Astrocyte (in vitro differentiated cells and primary cell): ENCODE data around the gene RABGAP1L. TPM values are rescaled to one million over a fixed set of nuclear protein-coding genes. Genes with fewer than 3 reads are reported as not detected.

ENCODE experiments used
- DNase-seq: peaks from one replicate; pipeline ENCODE4 v3.0.0-alpha.2; 2010; ENCODE audit warnings: low read depth
- FAIRE-seq: peaks from 2 replicates; lab custom pipeline; 2011; peaks lifted over from hg19 to GRCh38; lab: Jason Lieb, UNC
- H2AFZ ChIP-seq: 2 replicates; pipeline ENCODE4 v1.6.0; 2012; ENCODE audit warnings: low read depth, low read length, inconsistent platforms
- H3K27ac ChIP-seq: 2 replicates; pipeline ENCODE4 v1.5.1; 2011; ENCODE audit warnings: low read depth, low read length, inconsistent platforms
- H3K27me3 ChIP-seq: 2 replicates; pipeline ENCODE4 v1.6.0; 2011; ENCODE audit warnings: low read length, inconsistent platforms; ENCODE audit not compliant: insufficient read depth
- H3K36me3 ChIP-seq: 2 replicates; pipeline ENCODE4 v1.5.1; 2011; ENCODE audit warnings: low read length, inconsistent platforms; ENCODE audit not compliant: insufficient read depth
- H3K4me1 ChIP-seq: 2 replicates; pipeline ENCODE4 v1.5.1; 2011; ENCODE audit warnings: low read length, inconsistent platforms; ENCODE audit not compliant: insufficient read depth
- H3K4me2 ChIP-seq: 2 replicates; pipeline ENCODE4 v1.6.0; 2012; ENCODE audit warnings: low read length, inconsistent platforms
- H3K4me3 ChIP-seq: 2 replicates; pipeline ENCODE4 v1.5.1; 2011; ENCODE audit warnings: low read depth, mild to moderate bottlenecking, low read length, inconsistent platforms; ENCODE audit not compliant: insufficient read depth
- H3K79me2 ChIP-seq: 2 replicates; pipeline ENCODE4 v1.6.0; 2012; ENCODE audit warnings: mild to moderate bottlenecking, low read length, inconsistent platforms; ENCODE audit not compliant: insufficient read depth
- H3K9ac ChIP-seq: 2 replicates; pipeline ENCODE4 v1.6.0; 2012; ENCODE audit warnings: mild to moderate bottlenecking, low read length, inconsistent platforms
- H3K9me3 ChIP-seq: 2 replicates; pipeline ENCODE4 v1.5.1; 2012; ENCODE audit warnings: low read depth, mild to moderate bottlenecking, low read length, inconsistent platforms; ENCODE audit not compliant: insufficient read depth
- H4K20me1 ChIP-seq: 2 replicates; pipeline ENCODE4 v1.6.0; 2012; ENCODE audit warnings: low read length, inconsistent platforms; ENCODE audit not compliant: insufficient read depth
- H3K27ac Mint-ChIP-seq: one replicate; pipeline ENCODE4 v1.8.0; 2021; ENCODE audit warnings: mild to moderate bottlenecking, mixed read lengths; ENCODE audit not compliant: unreplicated experiment
- H3K27me3 Mint-ChIP-seq: one replicate; pipeline ENCODE4 v1.8.0; 2021; ENCODE audit warnings: low read depth, mixed read lengths; ENCODE audit not compliant: unreplicated experiment
- H3K36me3 Mint-ChIP-seq: one replicate; pipeline ENCODE4 v1.8.0; 2021; ENCODE audit warnings: low read depth, mixed read lengths; ENCODE audit not compliant: unreplicated experiment
- H3K4me1 Mint-ChIP-seq: one replicate; pipeline ENCODE4 v1.8.0; 2021; ENCODE audit warnings: low read depth, mixed read lengths; ENCODE audit not compliant: unreplicated experiment
- H3K4me3 Mint-ChIP-seq: one replicate; pipeline ENCODE4 v1.8.0; 2021; ENCODE audit warnings: mild to moderate bottlenecking, moderate library complexity, mixed read lengths; ENCODE audit not compliant: unreplicated experiment
- H3K9me3 Mint-ChIP-seq: one replicate; pipeline ENCODE4 v1.8.0; 2021; ENCODE audit warnings: mild to moderate bottlenecking, mixed read lengths; ENCODE audit not compliant: unreplicated experiment
- EZH2 ChIP-seq: IDR thresholded peaks from 2 replicates; pipeline ENCODE4 v1.6.1; 2012; ENCODE audit warnings: mild to moderate bottlenecking, low read length, inconsistent platforms; ENCODE audit not compliant: insufficient read depth
- total RNA-seq: library from RNA; stranded (reverse); gene quantifications from 2 replicates; pipeline ENCODE4 v1.2.1, GENCODE V29; 2021
- TF ChIP-seq, protein P1 (sequence below): IDR thresholded peaks from 2 replicates; pipeline ENCODE4 v1.5.1; 2011; ENCODE audit warnings: low read depth, mild to moderate bottlenecking, inconsistent platforms, low read length, moderate library complexity; ENCODE audit not compliant: insufficient read depth

Gene RABGAP1L
- total RNA-seq, 1 donor from 2014 or later: 40.2 TPM

DNA sequence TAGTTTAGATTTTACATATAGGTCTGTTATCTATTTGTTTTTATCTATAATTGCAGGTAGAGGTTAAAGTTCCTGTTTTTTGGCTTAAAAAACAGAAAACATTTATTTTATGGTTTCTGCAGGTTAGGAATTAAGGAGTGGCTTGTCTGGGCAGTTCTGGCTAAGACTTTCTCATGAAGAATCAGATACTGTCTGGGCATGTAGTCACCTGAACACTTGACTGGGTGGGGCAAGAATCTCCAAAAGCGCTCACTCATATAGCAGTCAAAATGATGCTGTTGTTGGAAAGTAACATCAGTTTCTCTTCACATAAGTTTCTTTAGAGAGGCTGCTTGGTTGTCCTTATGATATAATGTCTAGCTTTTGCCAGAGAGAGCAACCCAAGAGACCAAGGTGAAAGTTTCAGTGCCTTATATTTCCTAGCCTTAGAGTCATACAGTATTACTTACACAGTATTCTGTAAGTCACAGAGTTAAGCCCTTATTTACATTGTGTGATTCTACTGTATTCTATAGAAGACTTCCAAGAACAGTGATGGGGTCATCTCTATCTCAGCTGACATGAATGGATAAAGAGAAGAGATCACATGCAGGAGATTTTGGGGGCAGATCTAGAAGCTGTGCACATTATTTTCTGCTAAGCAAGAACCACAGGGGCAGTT is 163.0 kb downstream of the RABGAP1L start:
- H3K27ac ChIP-seq: no peak overlapping the region
- peaks cover 4% of the 10 kb centered on the region for H3K9me3 ChIP-seq
- H3K27me3 ChIP-seq: no peaks in the 10 kb centered on the region
- FAIRE-seq (no peak), DNase-seq (no peak)
- H3K27ac Mint-ChIP-seq: no peak overlapping the region
- H2AFZ ChIP-seq: no peak overlapping the region
- no peaks in the 10 kb centered on the region for H4K20me1 ChIP-seq
- no peaks in the 10 kb centered on the region for H3K4me1 ChIP-seq
- H3K4me2 ChIP-seq: no peak overlapping the region
- TF ChIP-seq, protein P1, sequence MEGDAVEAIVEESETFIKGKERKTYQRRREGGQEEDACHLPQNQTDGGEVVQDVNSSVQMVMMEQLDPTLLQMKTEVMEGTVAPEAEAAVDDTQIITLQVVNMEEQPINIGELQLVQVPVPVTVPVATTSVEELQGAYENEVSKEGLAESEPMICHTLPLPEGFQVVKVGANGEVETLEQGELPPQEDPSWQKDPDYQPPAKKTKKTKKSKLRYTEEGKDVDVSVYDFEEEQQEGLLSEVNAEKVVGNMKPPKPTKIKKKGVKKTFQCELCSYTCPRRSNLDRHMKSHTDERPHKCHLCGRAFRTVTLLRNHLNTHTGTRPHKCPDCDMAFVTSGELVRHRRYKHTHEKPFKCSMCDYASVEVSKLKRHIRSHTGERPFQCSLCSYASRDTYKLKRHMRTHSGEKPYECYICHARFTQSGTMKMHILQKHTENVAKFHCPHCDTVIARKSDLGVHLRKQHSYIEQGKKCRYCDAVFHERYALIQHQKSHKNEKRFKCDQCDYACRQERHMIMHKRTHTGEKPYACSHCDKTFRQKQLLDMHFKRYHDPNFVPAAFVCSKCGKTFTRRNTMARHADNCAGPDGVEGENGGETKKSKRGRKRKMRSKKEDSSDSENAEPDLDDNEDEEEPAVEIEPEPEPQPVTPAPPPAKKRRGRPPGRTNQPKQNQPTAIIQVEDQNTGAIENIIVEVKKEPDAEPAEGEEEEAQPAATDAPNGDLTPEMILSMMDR: no peak
- TF ChIP-seq EZH2: no peak
- H3K4me1 Mint-ChIP-seq: no peaks in the 10 kb centered on the region
- no peak overlapping the region for H3K4me3 Mint-ChIP-seq
- H3K4me3 ChIP-seq: no peak overlapping the region
- H3K9me3 Mint-ChIP-seq: peaks cover 21% of the 10 kb centered on the region
- no peak overlapping the region for H3K9ac ChIP-seq
- H3K36me3 ChIP-seq: no peaks in the 10 kb centered on the region
- H3K79me2 ChIP-seq: no peaks in the 10 kb centered on the region
- H3K27me3 Mint-ChIP-seq: no peaks in the 10 kb centered on the region
- peaks cover 28% of the 10 kb centered on the region for H3K36me3 Mint-ChIP-seq

DNA sequence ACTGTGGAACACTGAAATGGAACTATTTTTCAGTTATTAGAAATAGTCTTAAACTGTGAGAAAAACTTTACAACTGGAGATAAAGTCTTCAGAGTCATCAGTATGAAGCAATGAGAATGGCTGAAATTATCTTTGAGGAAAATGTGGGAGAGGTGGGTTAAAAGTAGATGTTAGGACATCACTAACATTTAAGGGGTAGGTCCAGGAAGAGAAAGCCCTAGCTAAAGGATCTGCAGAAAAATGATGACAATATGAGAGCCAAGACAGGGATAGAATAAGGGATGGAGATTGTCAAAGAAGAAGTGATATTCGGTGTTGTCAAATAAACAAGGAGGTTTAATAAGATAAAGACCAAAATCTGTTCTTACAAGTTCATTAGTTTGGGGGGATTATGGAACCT is 165.2 kb downstream of the RABGAP1L start:
- Mint-ChIP-seq H3K4me1 (no peaks in the 10 kb centered on the region), H3K4me3 (no peak overlapping the region), H3K27me3 (no peaks in the 10 kb centered on the region), H3K27ac (no peak overlapping the region), H3K9me3 (peaks cover 19% of the 10 kb centered on the region), H3K36me3 (peaks cover 22% of the 10 kb centered on the region)
- Histone ChIP-seq H3K27me3 (no peaks in the 10 kb centered on the region), H2AFZ (no peak overlapping the region), H3K4me1 (no peaks in the 10 kb centered on the region), H3K9ac (no peak overlapping the region), H3K4me2 (no peak overlapping the region), H3K79me2 (no peaks in the 10 kb centered on the region), H3K9me3 (peaks cover 4% of the 10 kb centered on the region), H3K4me3 (no peak overlapping the region), H4K20me1 (no peaks in the 10 kb centered on the region), H3K27ac (no peak overlapping the region), H3K36me3 (no peaks in the 10 kb centered on the region)
- TF ChIP-seq, protein P1: no peak
- TF ChIP-seq EZH2: no peak
- FAIRE-seq: no peak
- no peak for DNase-seq

DNA sequence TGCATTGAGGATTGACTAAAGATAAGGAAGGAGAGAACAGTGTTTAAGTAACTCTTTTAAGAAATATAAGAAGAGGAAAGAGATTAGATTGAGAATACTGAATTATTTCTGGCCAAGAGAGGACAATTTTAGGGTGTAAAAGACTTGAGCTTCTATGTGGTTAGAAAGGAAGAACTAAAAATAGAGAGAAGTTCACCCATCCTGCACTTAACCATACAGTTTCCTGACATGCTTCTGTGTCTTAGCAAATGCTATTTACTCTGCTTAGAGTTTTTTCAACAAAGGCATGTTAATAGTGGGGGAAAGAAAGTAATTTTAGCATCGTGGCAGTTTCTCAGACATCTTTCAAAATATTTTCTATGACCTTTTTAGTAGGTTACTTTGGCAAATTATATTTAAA is 165.6 kb downstream of the RABGAP1L start:
- Mint-ChIP-seq H3K36me3 (peaks cover 20% of the 10 kb centered on the region), H3K4me3 (no peak overlapping the region), H3K27ac (no peak overlapping the region), H3K27me3 (no peaks in the 10 kb centered on the region), H3K4me1 (no peaks in the 10 kb centered on the region), H3K9me3 (peaks cover 19% of the 10 kb centered on the region)
- no peak for TF ChIP-seq EZH2
- Histone ChIP-seq H3K27ac (no peak overlapping the region), H4K20me1 (no peaks in the 10 kb centered on the region), H3K9ac (no peak overlapping the region), H2AFZ (no peak overlapping the region), H3K27me3 (no peaks in the 10 kb centered on the region), H3K36me3 (no peaks in the 10 kb centered on the region), H3K79me2 (no peaks in the 10 kb centered on the region), H3K4me3 (no peak overlapping the region), H3K4me1 (no peaks in the 10 kb centered on the region), H3K4me2 (no peak overlapping the region), H3K9me3 (peaks cover 4% of the 10 kb centered on the region)
- DNase-seq (no peak), FAIRE-seq (no peak)
